H1 (cell line): ENCODE results near the gene DHX9. TPM values are rescaled to one million over a fixed set of nuclear protein-coding genes. Genes with fewer than 3 reads are reported as not detected.

Experiments
- CTCF ChIA-PET: fragments of 300-600 bp; sonication (Branson Sonifier 250); formaldehyde crosslinking; loops from one replicate; lab custom pipeline; 2021; ENCODE audit not compliant: partially characterized antibody; lab: Charles Lee
- POLR2A ChIA-PET: fragments of 300-600 bp; sonication (Branson Sonifier 250); formaldehyde crosslinking; loops from one replicate; lab custom pipeline; 2021; ENCODE audit warnings: inconsistent platforms; ENCODE audit not compliant: partially characterized antibody; lab: Charles Lee
- DNase-seq, 2 experiments: peaks; one replicate each; pipeline versions ENCODE4 v3.0.0 to v3.0.0-alpha.2; 2010 to 2022; ENCODE audit warnings: low spot score in 2 of 2, low read depth in 1 of 2, mixed read lengths in 1 of 2
- FAIRE-seq: peaks from 2 replicates; lab custom pipeline; 2011; peaks lifted over from hg19 to GRCh38; lab: Jason Lieb, UNC
- H2AFZ ChIP-seq: 2 replicates; pipeline ENCODE4 v1.8.1; 2012; ENCODE audit warnings: low read length, inconsistent platforms
- H2AK5ac ChIP-seq: 2 replicates; pipeline ENCODE4 v1.6.1; 2013; ENCODE audit warnings: low read depth, low read length
- H2BK120ac ChIP-seq: replicated peaks from 2 replicates; pipeline ENCODE3; 2013; ENCODE audit warnings: low read depth, low read length, inconsistent platforms
- H2BK12ac ChIP-seq: 2 replicates; pipeline ENCODE4 v1.6.1; 2013; ENCODE audit warnings: low read depth, low read length
- H2BK15ac ChIP-seq: 2 replicates; pipeline ENCODE4 v1.6.1; 2013; ENCODE audit warnings: low read length
- H2BK20ac ChIP-seq: 2 replicates; pipeline ENCODE4 v1.6.1; 2013; ENCODE audit warnings: low read length
- H2BK5ac ChIP-seq: 2 replicates; pipeline ENCODE4 v1.6.1; 2013; ENCODE audit warnings: low read depth, low read length
- H3K14ac ChIP-seq: 2 replicates; pipeline ENCODE4 v1.6.1; 2013; ENCODE audit warnings: inconsistent platforms; ENCODE audit not compliant: insufficient read length
- H3K18ac ChIP-seq: 2 replicates; pipeline ENCODE4 v1.6.1; 2013; ENCODE audit warnings: low read length; ENCODE audit errors: extremely low read depth
- H3K23ac ChIP-seq: 2 replicates; pipeline ENCODE4 v1.6.1; 2013; ENCODE audit warnings: inconsistent platforms; ENCODE audit not compliant: insufficient read length
- H3K23me2 ChIP-seq: 2 replicates; pipeline ENCODE4 v1.6.1; 2013; ENCODE audit warnings: low read depth, low read length
- H3K27ac ChIP-seq: 2 replicates; pipeline ENCODE4 v1.6.1; 2011; ENCODE audit warnings: low read depth, low read length, inconsistent platforms
- H3K27me3 ChIP-seq, 4 experiments: replicated peaks in 1 of 4; 1 replicate in 1 of 4; 2 replicates in 3 of 4; pipeline versions ENCODE4 v1.6.1 to v1.8.1; 2011 to 2013; ENCODE audit warnings: low read length in 3 of 4, mild to moderate bottlenecking in 3 of 4, inconsistent platforms in 2 of 4, mixed read lengths in 2 of 4, moderate library complexity in 1 of 4; ENCODE audit not compliant: control insufficient read depth in 3 of 4, insufficient read depth in 3 of 4; ENCODE audit errors: extremely low read depth in 1 of 4
- H3K36me3 ChIP-seq, 4 experiments: 2 replicates each; pipeline versions ENCODE4 v1.6.1 to v1.8.1; 2011 to 2013; ENCODE audit warnings: mild to moderate bottlenecking in 4 of 4, low read length in 3 of 4, moderate library complexity in 2 of 4, control low read depth in 1 of 4, inconsistent platforms in 1 of 4; ENCODE audit not compliant: insufficient read depth in 4 of 4, control insufficient read depth in 2 of 4
- H3K4ac ChIP-seq: replicated peaks from 2 replicates; pipeline ENCODE3; 2013; ENCODE audit warnings: low read length, low read depth, mixed read lengths, inconsistent platforms; ENCODE audit not compliant: insufficient read length
- H3K4me1 ChIP-seq, 4 experiments: replicated peaks in 1 of 4; 1 replicate in 1 of 4; 2 replicates in 3 of 4; pipeline versions ENCODE4 v1.6.1 to v1.8.1; 2011 to 2013; ENCODE audit warnings: low read length in 3 of 4, inconsistent platforms in 2 of 4, mixed read lengths in 1 of 4; ENCODE audit not compliant: insufficient read depth in 4 of 4, control insufficient read depth in 3 of 4
- H3K4me2 ChIP-seq, 2 experiments: 2 replicates each; pipeline versions ENCODE4 v1.6.1 to v1.8.1; 2011 to 2013; ENCODE audit warnings: low read depth in 2 of 2, low read length in 2 of 2, control low read depth in 1 of 2, inconsistent platforms in 1 of 2, mild to moderate bottlenecking in 1 of 2; ENCODE audit not compliant: insufficient read depth in 1 of 2
- H3K4me3 ChIP-seq, 4 experiments: fragments of 200-600, 300-600 bp in 1 of 4; sonication (generic), shearing (Covaris generic), sonication (Bioruptor Twin) in 1 of 4; 2 replicates each; pipeline versions ENCODE4 v1.5.1 to v1.8.1; 2011 to 2016; ENCODE audit warnings: low read length in 4 of 4, low read depth in 3 of 4, control low read depth in 2 of 4, inconsistent platforms in 2 of 4, mild to moderate bottlenecking in 2 of 4, mixed read lengths in 1 of 4, moderate library complexity in 1 of 4; ENCODE audit not compliant: insufficient read depth in 2 of 4; ENCODE audit errors: extremely low read depth in 1 of 4
- H3K56ac ChIP-seq: replicated peaks from 2 replicates; pipeline ENCODE3; 2013; ENCODE audit warnings: low read depth, mild to moderate bottlenecking, mixed read lengths, low read length, inconsistent platforms; ENCODE audit not compliant: insufficient read length
- H3K79me1 ChIP-seq: 2 replicates; pipeline ENCODE4 v1.6.1; 2013; ENCODE audit warnings: low read depth, low read length, control low read depth
- H3K79me2 ChIP-seq, 2 experiments: 2 replicates each; pipeline versions ENCODE4 v1.6.1 to v1.8.1; 2012 to 2013; ENCODE audit warnings: low read length in 2 of 2, mild to moderate bottlenecking in 2 of 2, inconsistent platforms in 1 of 2; ENCODE audit not compliant: insufficient read depth in 2 of 2, control insufficient read depth in 1 of 2
- H3K9ac ChIP-seq, 4 experiments: replicated peaks in 1 of 4; 1 replicate in 1 of 4; 2 replicates in 3 of 4; pipeline versions ENCODE4 v1.6.1 to v1.8.1; 2011 to 2013; ENCODE audit warnings: low read depth in 3 of 4, low read length in 3 of 4, control low read depth in 2 of 4, mild to moderate bottlenecking in 2 of 4, moderate library complexity in 2 of 4, inconsistent platforms in 1 of 4; ENCODE audit errors: extremely low read depth in 1 of 4
- H3K9me3 ChIP-seq, 2 experiments: 2 replicates each; pipeline versions ENCODE4 v1.6.1 to v1.8.1; 2012 to 2013; ENCODE audit warnings: mild to moderate bottlenecking in 2 of 2, moderate library complexity in 2 of 2, control low read depth in 1 of 2, inconsistent platforms in 1 of 2, low read depth in 1 of 2, low read length in 1 of 2, mixed read lengths in 1 of 2; ENCODE audit not compliant: insufficient read depth in 2 of 2
- H4K20me1 ChIP-seq, 2 experiments: replicated peaks in 1 of 2; 2 replicates each; pipeline versions ENCODE3 to v1.8.1; 2011 to 2013; ENCODE audit warnings: inconsistent platforms in 2 of 2, low read length in 2 of 2, mild to moderate bottlenecking in 1 of 2; ENCODE audit not compliant: insufficient read depth in 2 of 2, control insufficient read depth in 1 of 2
- H4K5ac ChIP-seq: 2 replicates; pipeline ENCODE4 v1.6.1; 2013; ENCODE audit warnings: low read length, low read depth, mixed read lengths, inconsistent platforms; ENCODE audit not compliant: insufficient read length
- H4K8ac ChIP-seq: 2 replicates; pipeline ENCODE4 v1.8.0; 2013; ENCODE audit warnings: mild to moderate bottlenecking, moderate library complexity, low read length, inconsistent platforms; ENCODE audit not compliant: insufficient read depth; ENCODE audit errors: extremely low read depth
- H4K91ac ChIP-seq: replicated peaks from 2 replicates; pipeline ENCODE3; 2013; ENCODE audit warnings: low read length, mixed read lengths, inconsistent platforms; ENCODE audit not compliant: insufficient read length
- EP300 ChIP-seq, 2 experiments: IDR thresholded peaks; 1 replicate in 1 of 2; 2 replicates in 1 of 2; pipeline ENCODE4 v1.6.1; 2011 to 2012; ENCODE audit warnings: low read depth in 2 of 2, low read length in 2 of 2, mild to moderate bottlenecking in 2 of 2, borderline replicate concordance in 1 of 2, inconsistent platforms in 1 of 2, moderate library complexity in 1 of 2
- JUND ChIP-seq: IDR thresholded peaks from 2 replicates; pipeline ENCODE4 v1.6.1; 2011; ENCODE audit warnings: mild to moderate bottlenecking, improper control_type of control experiment, low read length
- RFX5 ChIP-seq: IDR thresholded peaks from 2 replicates; pipeline ENCODE4 v1.6.1; 2011; ENCODE audit warnings: low read depth, low read length, improper control_type of control experiment, borderline replicate concordance
- WGBS, 2 experiments: shearing (Covaris generic) in 1 of 2; methylation state at CpG; one replicate each; pipeline versions ENCODE4 v1.1.6 to v1.1.7; 2013 to 2015; ENCODE audit warnings: low lambda C conversion rate in 2 of 2, mixed read lengths in 2 of 2, inconsistent platforms in 1 of 2, low coverage in 1 of 2, missing lambda C conversion rate in 1 of 2; ENCODE audit not compliant: insufficient replicate concordance in 2 of 2, insufficient coverage in 1 of 2, insufficient read length in 1 of 2; ENCODE audit errors: extremely low coverage in 1 of 2, missing lambda C conversion rate in 1 of 2; 5-methylcytosine and 5-hydroxymethylcytosine counted together
- polyA plus RNA-seq, 7 experiments: library from polyadenylated mRNA; depleted of rRNA in 3 of 7; stranded (reverse) in 5 of 7; unstranded in 2 of 7; fragments of >200 nt in 5 of 7; fragments of 200-250 nt in 2 of 7; gene quantifications; 1 replicate in 5 of 7; 2 replicates in 1 of 7; 4 replicates in 1 of 7; pipeline versions ENCODE4 v1.2.1 to v1.2.3, GENCODE V29; 2011 to 2013; ENCODE audit warnings: missing spikeins in 2 of 7, mixed read lengths in 2 of 7
- total RNA-seq: library from RNA; stranded (reverse); fragmentation: NEBNext Ultra II Directional; extraction: Animal tissue kit (Norgen Biotek cat#: 25700); gene quantifications from 2 replicates; pipeline ENCODE4 v1.2.1, GENCODE V29; 2021

DHX9 gene
- total and polyA plus RNA-seq, 2 of the 8 experiments (the other 6 are each of a cell fraction or from before 2014, with no cell fraction given) = 153 to 333 TPM

DNA sequence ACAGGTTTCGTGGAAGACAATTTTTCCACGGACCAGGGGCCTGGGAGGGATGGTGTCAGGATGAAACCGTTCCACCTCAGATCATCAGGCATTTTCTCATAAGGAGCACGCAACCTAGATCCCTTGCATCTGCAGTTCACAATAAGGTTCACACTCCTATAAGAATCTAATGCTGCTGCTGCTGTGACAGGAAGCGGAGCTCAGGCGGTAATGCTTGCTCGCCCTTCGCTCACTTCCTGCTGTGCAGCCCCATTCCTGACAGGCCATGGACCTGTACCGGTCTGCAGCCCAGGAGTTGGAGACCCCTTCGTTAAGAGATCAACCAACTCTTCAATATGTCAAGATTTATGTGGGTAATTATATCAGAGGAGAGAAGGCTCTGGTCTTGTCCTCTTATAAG is 3.3 kb upstream of the DHX9 start:
- Histone ChIP-seq H3K36me3 (peaks cover 0 to 3% (median 0%) of the 10 kb centered on the region in 4 experiments; a peak in 1 of 8 replicates), H3K56ac (no peak overlapping the region), H2BK15ac (no peak overlapping the region), H4K20me1 (peaks cover 6 to 7% of the 10 kb centered on the region in 2 experiments), H2BK12ac (no peak overlapping the region), H3K4me3 (no peak overlapping the region), H3K14ac (no peak overlapping the region), H3K4me2 (no peak overlapping the region), H3K79me2 (peaks cover 13% of the 10 kb centered on the region in 2 experiments), H3K9ac (no peak overlapping the region), H4K5ac (no peak overlapping the region), H3K23ac (no peak overlapping the region), H3K27ac (no peak overlapping the region), H2BK120ac (no peak overlapping the region), H2AK5ac (no peak overlapping the region), H3K18ac (no peak overlapping the region), H3K27me3 (no peaks in the 10 kb centered on the region), H2BK5ac (no peak overlapping the region), H3K4ac (no peak overlapping the region), H3K4me1 (no peaks in the 10 kb centered on the region; a peak in 3 of 7 replicates), H3K79me1 (no peaks in the 10 kb centered on the region), H3K23me2 (peaks cover 6% of the 10 kb centered on the region), H4K8ac (no peak overlapping the region), H2BK20ac (no peak overlapping the region), H3K9me3 (no peaks in the 10 kb centered on the region), H4K91ac (no peak overlapping the region), H2AFZ (no peak overlapping the region)
- no peak for FAIRE-seq
- WGBS, 2 experiments = 87% methylated on average over 10 of the region's 10 CpGs; no CpG with 5 or more reads in 1 of the 2 experiments
- ChIA-PET CTCF (no interaction called here), POLR2A (interaction anchor here (2.1 kb wide), 1 partner anchor 10 kb away, joined by 9 read pairs; no protein-coding TSS in a partner anchor)
- no peak for TF ChIP-seq EP300 (IDR thresholded peaks at IDR 0.05; ENCODE audit: borderline replicate concordance in 1 of 2, low read depth in 2 of 2, low read length in 2 of 2)
- TF ChIP-seq JUND = no peak
- TF ChIP-seq RFX5 = no peak
- DNase-seq = no peak
